GM23338 (cell line): ENCODE measurements around the gene RBPJL. TPM values are rescaled to one million over a fixed set of nuclear protein-coding genes. Genes with fewer than 3 reads are reported as not detected.

Experiments used
- ATAC-seq: fragments of 200-7000 bp; cut with Tn5 transposase; 3 replicates; pipeline ENCODE4 v1.9.1; 2020
- DNase-seq: peaks from one replicate; pipeline ENCODE4 v3.0.0-alpha.2; 2015; ENCODE audit warnings: low spot score
- H2AFZ ChIP-seq: fragments of 200-600 bp; sonication (generic); 2 replicates; pipeline ENCODE4 v1.8.0; 2016; ENCODE audit warnings: antibody characterized with exemption, mild to moderate bottlenecking, moderate library complexity
- H3F3A ChIP-seq: fragments of 200-600 bp; sonication (generic); replicated peaks from 2 replicates; pipeline ENCODE4 v1.8.0; 2017; ENCODE audit warnings: antibody characterized with exemption, mixed run types, low read depth
- H3K27ac ChIP-seq: fragments of 200-600 bp; sonication (generic); 2 replicates; pipeline ENCODE4 v1.6.1; 2016; ENCODE audit warnings: low read depth
- H3K27me3 ChIP-seq: fragments of 200-600 bp; sonication (generic); 2 replicates; pipeline ENCODE4 v1.8.0; 2016; ENCODE audit warnings: mild to moderate bottlenecking, mixed run types, moderate library complexity; ENCODE audit not compliant: insufficient read depth
- H3K36me3 ChIP-seq: fragments of 200-600 bp; sonication (generic); 2 replicates; pipeline ENCODE4 v1.8.0; 2016; ENCODE audit warnings: mild to moderate bottlenecking; ENCODE audit not compliant: insufficient read depth
- H3K4me1 ChIP-seq: fragments of 200-600 bp; sonication (generic); 2 replicates; pipeline ENCODE4 v1.8.0; 2016; ENCODE audit warnings: mild to moderate bottlenecking, moderate library complexity; ENCODE audit not compliant: insufficient read depth
- H3K4me2 ChIP-seq: fragments of 200-600 bp; sonication (generic); 2 replicates; pipeline ENCODE4 v1.7.1; 2017; ENCODE audit warnings: mixed run types
- H3K4me3 ChIP-seq: fragments of 200-600 bp; sonication (generic); 2 replicates; pipeline ENCODE4 v1.6.1; 2016; ENCODE audit warnings: mixed run types
- H3K79me2 ChIP-seq: fragments of 200-600 bp; sonication (generic); replicated peaks from 2 replicates; pipeline ENCODE4 v1.8.0; 2017; ENCODE audit warnings: mild to moderate bottlenecking; ENCODE audit not compliant: insufficient read depth
- H3K9me2 ChIP-seq: fragments of 200-600 bp; sonication (generic); 2 replicates; pipeline ENCODE4 v1.8.0; 2017; ENCODE audit not compliant: insufficient read depth
- H4K20me1 ChIP-seq: fragments of 200-600 bp; sonication (generic); replicated peaks from 2 replicates; pipeline ENCODE4 v1.8.0; 2017; ENCODE audit warnings: mild to moderate bottlenecking; ENCODE audit not compliant: insufficient read depth
- H3K27ac Mint-ChIP-seq: 2 replicates; pipeline ENCODE4 v1.8.0; 2020; ENCODE audit warnings: inconsistent platforms, mild to moderate bottlenecking, moderate library complexity, mixed read lengths
- H3K27me3 Mint-ChIP-seq: 3 replicates; pipeline ENCODE4 v1.8.0; 2022; ENCODE audit warnings: low read depth, mild to moderate bottlenecking, moderate library complexity, mixed read lengths, inconsistent platforms; ENCODE audit not compliant: insufficient read depth, poor library complexity
- H3K36me3 Mint-ChIP-seq: 3 replicates; pipeline ENCODE4 v1.8.0; 2021; ENCODE audit warnings: low read depth, mild to moderate bottlenecking, inconsistent platforms, moderate library complexity, mixed read lengths
- H3K4me1 Mint-ChIP-seq: 3 replicates; pipeline ENCODE4 v1.8.0; 2020; ENCODE audit warnings: mild to moderate bottlenecking, inconsistent platforms, mixed read lengths
- H3K4me3 Mint-ChIP-seq: 3 replicates; pipeline ENCODE4 v1.8.0; 2021; ENCODE audit warnings: moderate library complexity, mild to moderate bottlenecking, inconsistent platforms, mixed read lengths
- H3K9me3 Mint-ChIP-seq: 3 replicates; pipeline ENCODE4 v1.8.0; 2020; ENCODE audit warnings: moderate library complexity, mild to moderate bottlenecking, inconsistent platforms, mixed read lengths
- CREB1 ChIP-seq: fragments of 250-450 bp; sonication (Bioruptor Pico); IDR thresholded peaks from 2 replicates; pipeline ENCODE4 v1.5.0; 2020; ENCODE audit warnings: low read depth, mild to moderate bottlenecking, moderate library complexity
- EZH2 ChIP-seq: fragments of 200-600 bp; sonication (generic); IDR thresholded peaks from one replicate; pipeline ENCODE4 v1.8.0; 2017; ENCODE audit warnings: antibody characterized with exemption, mild to moderate bottlenecking, low read depth; ENCODE audit not compliant: unreplicated experiment
- EZH2phosphoT487 ChIP-seq: fragments of 200-600 bp; sonication (generic); IDR thresholded peaks from one replicate; pipeline ENCODE4 v1.8.1; 2018; ENCODE audit warnings: antibody characterized with exemption; ENCODE audit not compliant: unreplicated experiment
- JUNB ChIP-seq: IDR thresholded peaks from one replicate; pipeline ENCODE4 v1.6.1; 2016; ENCODE audit warnings: antibody characterized with exemption; ENCODE audit not compliant: unreplicated experiment
- NANOG ChIP-seq: IDR thresholded peaks from 2 replicates; pipeline ENCODE4 v1.6.1; 2016; ENCODE audit warnings: antibody characterized with exemption, borderline replicate concordance
- POLR2AphosphoS5 ChIP-seq: IDR thresholded peaks from 2 replicates; pipeline ENCODE4 v1.6.1; 2016; ENCODE audit warnings: antibody characterized with exemption, low read depth
- STAT1 ChIP-seq: IDR thresholded peaks from one replicate; pipeline ENCODE4 v1.6.1; 2016; ENCODE audit warnings: antibody characterized with exemption; ENCODE audit not compliant: unreplicated experiment
- ZNF114 ChIP-seq: fragments of 250-450 bp; sonication (Bioruptor Pico); IDR thresholded peaks from 2 replicates; pipeline ENCODE4 v1.5.0; 2020; ENCODE audit warnings: mild to moderate bottlenecking, moderate library complexity
- ZNF331 ChIP-seq: fragments of 250-450 bp; sonication (Bioruptor Pico); IDR thresholded peaks from 2 replicates; pipeline ENCODE4 v1.5.0; 2020; ENCODE audit warnings: low read depth, mild to moderate bottlenecking, moderate library complexity
- polyA plus RNA-seq: library from polyadenylated mRNA; unstranded; fragments of >200 nt; fragmentation: Nextera tagmentation; extraction: Ambion mirVana; gene quantifications from 2 replicates; pipeline ENCODE4 v1.2.1, GENCODE V29; 2016
- total RNA-seq: library from RNA; depleted of rRNA; stranded (reverse); fragments of >200 nt; shearing (Covaris generic); gene quantifications from 2 replicates; pipeline ENCODE4 v1.2.3, GENCODE V29; 2014
- TF ChIP-seq, protein P1 (sequence below), 2 experiments: fragments of 200-600 bp in 1 of 2; sonication (generic) in 1 of 2; conservative IDR thresholded peaks; 2 replicates each; pipeline versions ENCODE4 v1.5.1 to v1.6.1; 2016 to 2017; ENCODE audit warnings: antibody characterized with exemption in 2 of 2, low read depth in 2 of 2, mild to moderate bottlenecking in 2 of 2, moderate library complexity in 1 of 2
- TF ChIP-seq, protein P2 (sequence below): IDR thresholded peaks from 2 replicates; pipeline ENCODE4 v1.6.1; 2016; ENCODE audit warnings: antibody characterized with exemption

RBPJL gene
- total and polyA plus RNA-seq, 2 experiments from 2014 or later: 0.44 to 0.66 TPM

DNA sequence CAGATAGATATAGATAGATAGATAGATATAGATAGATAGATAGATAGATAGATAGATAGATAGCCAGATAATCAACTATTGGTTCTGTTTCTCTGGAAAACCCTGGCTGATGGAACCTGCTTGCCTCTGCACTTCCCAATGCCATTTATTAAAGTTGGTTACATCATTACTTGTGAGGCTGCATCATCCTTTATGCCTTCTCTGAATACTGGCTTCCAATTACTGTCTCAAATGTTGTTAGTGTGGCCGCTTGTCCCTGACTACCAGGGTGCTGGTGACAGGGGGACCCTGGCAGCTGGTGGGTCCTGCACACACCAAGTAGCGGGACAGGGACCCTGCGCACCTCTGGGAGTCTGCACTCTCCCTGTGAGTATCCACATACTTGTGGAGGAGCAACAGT, 48.4 kb upstream of the RBPJL start (continued):
- TF ChIP-seq, protein P1, sequence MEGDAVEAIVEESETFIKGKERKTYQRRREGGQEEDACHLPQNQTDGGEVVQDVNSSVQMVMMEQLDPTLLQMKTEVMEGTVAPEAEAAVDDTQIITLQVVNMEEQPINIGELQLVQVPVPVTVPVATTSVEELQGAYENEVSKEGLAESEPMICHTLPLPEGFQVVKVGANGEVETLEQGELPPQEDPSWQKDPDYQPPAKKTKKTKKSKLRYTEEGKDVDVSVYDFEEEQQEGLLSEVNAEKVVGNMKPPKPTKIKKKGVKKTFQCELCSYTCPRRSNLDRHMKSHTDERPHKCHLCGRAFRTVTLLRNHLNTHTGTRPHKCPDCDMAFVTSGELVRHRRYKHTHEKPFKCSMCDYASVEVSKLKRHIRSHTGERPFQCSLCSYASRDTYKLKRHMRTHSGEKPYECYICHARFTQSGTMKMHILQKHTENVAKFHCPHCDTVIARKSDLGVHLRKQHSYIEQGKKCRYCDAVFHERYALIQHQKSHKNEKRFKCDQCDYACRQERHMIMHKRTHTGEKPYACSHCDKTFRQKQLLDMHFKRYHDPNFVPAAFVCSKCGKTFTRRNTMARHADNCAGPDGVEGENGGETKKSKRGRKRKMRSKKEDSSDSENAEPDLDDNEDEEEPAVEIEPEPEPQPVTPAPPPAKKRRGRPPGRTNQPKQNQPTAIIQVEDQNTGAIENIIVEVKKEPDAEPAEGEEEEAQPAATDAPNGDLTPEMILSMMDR (conservative IDR thresholded peaks at IDR 0.05; ENCODE audit: low read depth in 2 of 2): no peak
- TF ChIP-seq EZH2phosphoT487 (no peak), EZH2 (no peak), ZNF331 (CRISPR knock-in tag) (no peak), JUNB (no peak)
- TF ChIP-seq, protein P2, sequence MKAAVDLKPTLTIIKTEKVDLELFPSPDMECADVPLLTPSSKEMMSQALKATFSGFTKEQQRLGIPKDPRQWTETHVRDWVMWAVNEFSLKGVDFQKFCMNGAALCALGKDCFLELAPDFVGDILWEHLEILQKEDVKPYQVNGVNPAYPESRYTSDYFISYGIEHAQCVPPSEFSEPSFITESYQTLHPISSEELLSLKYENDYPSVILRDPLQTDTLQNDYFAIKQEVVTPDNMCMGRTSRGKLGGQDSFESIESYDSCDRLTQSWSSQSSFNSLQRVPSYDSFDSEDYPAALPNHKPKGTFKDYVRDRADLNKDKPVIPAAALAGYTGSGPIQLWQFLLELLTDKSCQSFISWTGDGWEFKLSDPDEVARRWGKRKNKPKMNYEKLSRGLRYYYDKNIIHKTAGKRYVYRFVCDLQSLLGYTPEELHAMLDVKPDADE: no peak

DNA sequence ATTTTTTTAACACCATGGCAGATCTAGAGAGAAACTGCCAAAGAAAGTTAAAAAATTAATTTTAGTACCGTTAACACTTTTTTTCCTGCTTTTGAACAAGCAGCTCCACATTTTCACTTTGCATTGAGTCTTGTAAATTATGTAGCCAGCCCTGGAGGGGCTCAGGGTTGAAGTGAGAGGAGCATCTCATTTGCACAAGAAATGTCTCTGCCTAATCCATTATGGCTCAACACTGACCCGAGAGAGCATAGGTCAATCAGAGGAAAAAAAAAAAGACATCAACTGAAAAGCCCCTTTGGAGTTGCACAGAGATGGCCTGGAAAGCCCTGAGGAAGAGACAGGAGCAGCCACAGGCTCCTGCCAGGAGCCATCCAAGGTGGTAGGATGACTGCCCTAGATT, 48.0 kb upstream of the RBPJL start:
- Histone ChIP-seq H4K20me1 (no peaks in the 10 kb centered on the region), H3F3A (no peaks in the 10 kb centered on the region), H2AFZ (peak overlapping the region; percentile 83), H3K4me1 (peaks cover 7% of the 10 kb centered on the region), H3K4me3 (no peak overlapping the region), H3K4me2 (peak overlapping the region; percentile 34), H3K36me3 (no peaks in the 10 kb centered on the region), H3K27me3 (no peaks in the 10 kb centered on the region), H3K79me2 (no peaks in the 10 kb centered on the region), H3K27ac (no peak overlapping the region), H3K9me2 (peaks cover 3% of the 10 kb centered on the region; the same call in 1 of the 2 replicates)
- no peak overlapping the region for H3K27ac Mint-ChIP-seq
- H3K27me3 Mint-ChIP-seq: no peaks in the 10 kb centered on the region
- H3K4me3 Mint-ChIP-seq: no peak overlapping the region
- peaks cover 9% of the 10 kb centered on the region for H3K4me1 Mint-ChIP-seq
- DNase-seq (no peak), ATAC-seq (peak; percentile 70)
- TF ChIP-seq CREB1 (CRISPR knock-in tag) (no peak), ZNF331 (CRISPR knock-in tag) (no peak), POLR2AphosphoS5 (no peak), ZNF114 (CRISPR knock-in tag) (no peak)
- no peaks in the 10 kb centered on the region for H3K9me3 Mint-ChIP-seq
- no peaks in the 10 kb centered on the region for H3K36me3 Mint-ChIP-seq

DNA sequence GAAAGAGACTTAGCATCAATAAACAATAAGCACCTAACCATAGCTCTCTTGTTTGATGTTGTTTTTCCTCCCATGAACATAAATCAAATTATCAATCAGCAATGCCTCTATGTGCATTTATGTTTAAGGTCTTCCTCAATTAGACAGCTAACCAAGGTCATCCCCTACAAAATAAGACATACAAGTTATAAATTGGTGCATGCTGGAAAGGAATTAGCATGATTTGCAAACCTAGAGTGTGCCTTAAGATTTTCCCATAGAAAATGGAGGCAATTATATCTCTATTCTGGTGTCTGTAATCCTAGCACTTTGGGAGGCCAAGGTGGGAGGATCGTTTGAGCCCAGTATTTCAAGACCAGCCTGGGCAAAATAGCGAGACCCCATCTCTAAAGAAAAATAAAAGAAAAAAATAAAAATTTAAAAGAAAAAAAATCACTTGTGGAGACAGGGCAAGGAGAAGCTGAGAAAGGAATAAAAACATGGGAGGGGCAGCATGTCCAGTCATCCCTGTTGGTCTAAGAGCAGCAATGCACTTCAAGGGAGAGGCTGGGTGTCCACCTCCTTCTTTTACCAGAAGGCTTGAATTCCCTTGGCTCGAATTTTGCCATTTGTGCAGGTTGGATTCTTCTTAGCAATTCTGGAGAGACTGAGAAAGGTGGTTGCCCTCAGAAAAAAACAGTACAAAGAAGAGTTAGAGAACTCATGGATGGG, 42.9 kb upstream of the RBPJL start:
- no peaks in the 10 kb centered on the region for H3K9me3 Mint-ChIP-seq
- H3K27ac ChIP-seq: no peak overlapping the region
- H3K27ac Mint-ChIP-seq: no peak overlapping the region
- H3K27me3 Mint-ChIP-seq: peaks cover 3% of the 10 kb centered on the region
- no peak overlapping the region for H3K4me2 ChIP-seq
- no peaks in the 10 kb centered on the region for H3K27me3 ChIP-seq
- no peaks in the 10 kb centered on the region for H3K36me3 Mint-ChIP-seq
- peak overlapping the region; percentile 73; the same call in 1 of the 2 replicates for H2AFZ ChIP-seq
- H3K9me2 ChIP-seq: peaks cover 3% of the 10 kb centered on the region; the same call in 1 of the 2 replicates
- H4K20me1 ChIP-seq: no peaks in the 10 kb centered on the region
- ATAC-seq (no peak), DNase-seq (no peak)
- H3K4me1 Mint-ChIP-seq: peaks cover 4% of the 10 kb centered on the region
- H3K4me3 ChIP-seq: no peak overlapping the region
- no peaks in the 10 kb centered on the region for H3K79me2 ChIP-seq
- H3K4me3 Mint-ChIP-seq: no peak overlapping the region
- H3K4me1 ChIP-seq: peaks cover 8% of the 10 kb centered on the region
- H3K36me3 ChIP-seq: no peaks in the 10 kb centered on the region
- H3F3A ChIP-seq: no peaks in the 10 kb centered on the region
- TF ChIP-seq, protein P1 (conservative IDR thresholded peaks at IDR 0.05; ENCODE audit: low read depth in 2 of 2): no peak
- TF ChIP-seq NANOG (no peak), EZH2 (no peak), STAT1 (no peak)
- TF ChIP-seq, protein P2: no peak
